CD4-positive, alpha-beta T cell treated with Interferon gamma for 1 hour (primary cell): ENCODE results near the gene TMC4.

ENCODE experiments used
- DNase-seq: peaks from one replicate; pipeline ENCODE4 v3.0.0-alpha.2; 2020

The TMC4 gene

GRCh38 chr19:54152267-54152666, 20.7 kb downstream of the TMC4 start:
- no peak for DNase-seq

GRCh38 chr19:54151362-54152035, 21.5 kb downstream of the TMC4 start:
- DNase-seq, result no peak

- no peak for DNase-seq
These were observed 23.7 kb downstream of the TMC4 start for GRCh38 chr19:54149021-54149812.

GRCh38 chr19:54148158-54148557, 24.8 kb downstream of the TMC4 start:
- DNase-seq, result no peak

- no peak for DNase-seq
These were observed 25.3 kb downstream of the TMC4 start for GRCh38 chr19:54147676-54148075.

GRCh38 chr19:54145541-54146158, 27.3 kb downstream of the TMC4 start:
- DNase-seq, result no peak

- no peak for DNase-seq
These were observed 30.7 kb downstream of the TMC4 start for GRCh38 chr19:54142166-54142780.

- DNase-seq, result no peak
These were observed 31.6 kb downstream of the TMC4 start for GRCh38 chr19:54141356-54141755.

GRCh38 chr19:54138489-54139256, 34.3 kb downstream of the TMC4 start:
- DNase-seq, result no peak

GRCh38 chr19:54137699-54138488, 35.1 kb downstream of the TMC4 start, which contains the start of gene CNOT3:
Gene CNOT3 (plus strand): TSS chr19:54137762. CDS start chr19:54142979, 5,217 bp downstream.
- DNase-seq, result no peak

GRCh38 chr19:54136864-54137698, 35.9 kb downstream of the TMC4 start:
- peak; percentile 100 for DNase-seq

GRCh38 chr19:54136086-54136863, 36.7 kb downstream of the TMC4 start:
- no peak for DNase-seq

- DNase-seq, result no peak
These were observed 38.9 kb downstream of the TMC4 start for GRCh38 chr19:54133957-54134590.

- DNase-seq, result no peak
These were observed 39.5 kb downstream of the TMC4 start for GRCh38 chr19:54133312-54133956.

- DNase-seq, result no peak
These were observed 43.4 kb downstream of the TMC4 start for GRCh38 chr19:54129617-54129996.

- DNase-seq, result no peak
These were observed 44.0 kb downstream of the TMC4 start for GRCh38 chr19:54128796-54129616.

- no peak for DNase-seq
These were observed 44.6 kb downstream of the TMC4 start for GRCh38 chr19:54128441-54128725.
